HG03469 (cell line): ENCODE data around the gene FBN2.

Source experiments
- ATAC-seq: cut with Tn5 transposase; IDR thresholded peaks from one replicate; pipeline ENCODE4 v1.9.1; 2021; ENCODE audit warnings: mild to moderate bottlenecking, moderate library complexity, moderate number of reproducible peaks; ENCODE audit not compliant: unreplicated experiment

FBN2 gene

DNA sequence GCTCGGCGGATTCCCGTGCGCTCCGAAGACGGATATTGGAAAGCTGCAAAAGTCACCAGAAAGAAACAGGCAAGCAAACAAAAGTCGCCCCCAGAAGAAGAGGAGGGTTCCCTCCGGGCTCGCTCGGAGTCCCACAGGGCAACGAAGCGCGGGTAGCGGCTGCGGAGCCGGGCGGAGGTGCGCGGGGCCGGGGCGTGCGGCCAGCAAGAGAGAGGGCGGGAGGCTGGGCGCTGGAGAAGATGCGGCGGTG, at the start of gene FBN2:
FBN2 (minus strand) TSS at position 246 of the 250 bp plus-strand sequence. CDS start 642 bp downstream, outside the sequence.
- no peak for ATAC-seq

DNA sequence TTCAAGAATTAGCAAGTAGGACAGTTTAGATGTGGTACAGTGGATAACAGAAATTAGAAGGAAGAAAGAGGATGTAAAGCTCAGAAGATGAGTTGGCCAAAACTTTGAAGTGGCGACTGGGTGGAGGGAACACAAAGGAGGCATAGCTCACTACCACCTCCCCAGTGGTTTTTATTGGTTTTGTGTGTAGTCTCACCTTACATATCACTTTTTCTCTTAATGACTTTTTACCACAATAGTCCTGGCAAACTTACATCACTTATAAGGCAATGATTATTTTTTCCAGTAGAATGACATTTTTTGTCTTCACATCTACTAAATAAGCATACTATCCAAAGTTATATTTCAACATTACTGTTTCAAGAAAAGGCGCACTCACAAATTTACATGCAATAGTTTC, 49.2 kb upstream of the FBN2 start:
- ATAC-seq: no peak

DNA sequence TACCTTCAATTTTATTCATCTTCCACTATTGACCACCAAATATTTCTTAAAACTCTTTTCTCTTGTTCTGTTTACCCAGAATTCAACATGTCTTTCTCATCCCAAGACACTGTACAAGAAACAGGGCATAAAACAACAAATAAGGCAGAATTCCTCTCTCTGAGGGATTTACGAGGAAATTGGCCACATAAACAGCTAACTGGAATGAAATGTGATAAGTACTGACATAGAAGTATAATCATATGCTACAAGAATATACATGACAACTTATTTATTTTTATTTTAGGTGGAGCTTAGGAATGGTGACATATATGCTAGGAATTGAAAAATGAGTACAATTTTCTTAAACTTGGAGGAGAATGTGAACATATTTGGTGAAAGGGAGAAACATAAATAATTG, 48.8 kb upstream of the FBN2 start:
- ATAC-seq: no peak

DNA sequence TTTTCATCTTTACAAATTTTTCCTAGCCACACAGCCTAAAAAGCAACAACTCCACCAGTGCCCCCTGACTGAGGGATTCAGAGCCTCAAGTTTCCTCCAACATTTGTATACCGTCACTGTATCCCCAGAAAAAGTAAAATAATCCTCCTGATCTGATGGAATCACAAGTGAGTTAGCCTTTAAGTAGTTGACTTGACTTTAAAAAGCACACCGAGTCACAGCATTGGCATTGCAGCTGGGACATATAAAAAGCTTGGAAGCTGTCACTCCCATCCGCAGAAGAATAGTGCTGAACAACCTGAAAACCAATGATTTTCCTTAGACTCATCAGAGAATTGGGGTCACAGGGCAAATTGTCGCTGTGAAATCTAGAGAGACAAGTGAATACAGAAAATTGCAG, 41.6 kb upstream of the FBN2 start:
- ATAC-seq: no peak

DNA sequence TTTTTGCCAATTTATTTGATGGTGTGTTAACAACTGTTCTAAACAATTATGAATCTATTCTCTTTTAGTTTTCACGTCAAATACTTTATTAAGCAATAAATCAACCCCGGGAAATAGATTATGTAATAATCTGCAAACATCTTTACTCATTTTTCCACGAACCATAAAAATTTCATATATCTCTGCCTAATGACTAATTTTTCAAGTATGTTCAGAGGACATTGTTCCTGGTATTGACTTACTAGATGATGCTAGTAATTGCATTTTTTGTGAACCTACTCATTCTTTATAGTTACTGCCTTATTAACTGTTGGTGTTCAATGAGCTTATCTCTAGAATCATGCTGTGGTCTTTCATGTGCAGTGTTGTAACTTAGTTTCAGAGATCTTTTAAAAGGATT, 41.0 kb upstream of the FBN2 start:
- no peak for ATAC-seq

DNA sequence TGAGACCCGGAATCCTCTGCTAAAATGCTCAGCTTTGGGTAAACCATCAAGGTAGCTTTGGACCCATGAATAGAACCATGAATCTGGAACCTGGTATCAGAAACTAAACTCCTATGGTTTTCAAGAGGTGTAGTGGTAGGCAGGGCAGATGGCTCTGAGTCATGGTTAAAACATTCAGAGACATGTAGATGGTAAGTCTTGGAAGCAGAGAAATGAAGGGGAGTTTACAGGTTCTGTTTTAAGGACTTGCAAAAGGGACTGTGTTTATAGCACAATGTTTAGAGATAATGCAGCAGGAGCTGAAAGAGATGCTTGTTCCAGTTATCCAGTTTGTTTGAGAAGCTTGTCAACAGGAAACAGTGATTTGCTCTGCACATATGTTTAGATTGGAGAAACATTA, 36.0 kb upstream of the FBN2 start:
- no peak for ATAC-seq

DNA sequence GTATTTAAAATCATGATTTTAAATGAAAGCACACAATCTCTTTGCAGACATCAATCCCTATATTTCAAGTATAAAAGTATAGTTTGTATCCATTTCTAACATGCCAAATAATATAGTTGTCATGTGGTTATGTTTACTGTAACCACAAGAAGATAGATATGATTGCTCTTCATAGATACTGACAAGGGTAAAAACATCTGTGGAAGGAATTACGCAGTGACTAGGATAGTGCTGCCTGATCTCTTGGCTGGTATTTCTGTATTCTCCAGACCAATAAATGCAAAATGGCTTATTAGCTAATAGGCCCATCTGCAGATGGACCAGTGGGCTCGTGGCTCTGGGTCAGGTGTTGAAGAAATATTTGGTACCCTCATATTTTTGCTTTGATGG, 34.9 kb upstream of the FBN2 start:
- ATAC-seq: no peak

DNA sequence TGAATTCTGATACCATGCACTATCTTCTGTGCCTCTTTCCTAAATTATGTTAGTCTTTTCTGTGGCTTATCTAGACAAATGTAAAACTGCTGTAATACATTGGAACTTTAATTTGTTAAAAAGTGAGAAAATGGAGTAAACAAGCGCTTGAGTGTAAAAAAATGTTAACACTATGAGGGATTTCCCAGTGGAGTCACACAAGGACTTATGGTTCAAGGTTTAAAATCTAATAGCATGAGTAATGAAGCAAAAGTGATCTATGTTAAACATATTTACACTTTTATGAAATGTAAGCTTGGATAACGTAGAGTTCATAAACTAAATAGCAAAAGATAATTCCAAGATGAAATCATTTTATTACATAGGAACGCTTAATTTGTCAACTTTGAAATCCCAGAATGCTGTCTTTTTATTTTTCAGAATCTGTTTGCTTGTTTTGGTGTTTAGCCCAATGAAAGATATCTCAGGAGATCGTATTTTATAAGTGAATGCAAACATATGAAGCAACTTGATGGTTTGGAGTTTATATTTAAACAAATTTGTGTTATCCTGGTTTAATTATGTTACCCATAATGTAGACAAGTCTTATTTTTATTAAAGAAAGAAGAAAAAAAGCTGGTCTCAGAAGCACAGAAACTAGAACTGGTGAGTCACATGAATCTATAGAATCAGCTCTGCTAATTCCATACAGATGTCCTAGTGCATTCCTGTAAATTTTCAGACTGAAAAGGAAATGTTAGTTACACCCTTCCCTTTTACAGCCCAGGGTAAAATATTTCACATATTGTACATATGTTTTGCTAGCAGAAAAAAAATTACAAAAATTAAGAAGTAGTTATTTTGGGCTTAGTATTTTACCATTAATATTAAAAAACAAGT, 34.2 kb upstream of the FBN2 start:
- ATAC-seq: no peak

DNA sequence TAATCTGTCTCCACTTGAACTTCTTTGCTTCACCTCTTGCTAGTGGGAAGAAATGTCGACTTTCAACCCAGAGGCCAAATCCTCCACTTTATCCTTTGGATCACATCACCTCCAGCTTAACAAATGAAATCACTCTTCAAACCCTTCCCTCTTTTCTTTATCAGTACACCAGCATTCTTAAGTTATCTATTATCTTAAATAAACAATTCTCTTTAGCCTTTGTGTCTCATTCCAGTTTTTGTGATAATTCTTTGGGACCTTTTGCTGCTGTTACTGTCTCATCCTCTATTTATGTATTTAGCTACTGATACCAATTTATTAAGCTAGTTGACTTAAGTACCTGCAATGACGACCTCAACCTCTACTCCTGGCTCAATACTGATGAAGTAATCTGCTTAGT, 28.1 kb upstream of the FBN2 start:
- no peak for ATAC-seq

DNA sequence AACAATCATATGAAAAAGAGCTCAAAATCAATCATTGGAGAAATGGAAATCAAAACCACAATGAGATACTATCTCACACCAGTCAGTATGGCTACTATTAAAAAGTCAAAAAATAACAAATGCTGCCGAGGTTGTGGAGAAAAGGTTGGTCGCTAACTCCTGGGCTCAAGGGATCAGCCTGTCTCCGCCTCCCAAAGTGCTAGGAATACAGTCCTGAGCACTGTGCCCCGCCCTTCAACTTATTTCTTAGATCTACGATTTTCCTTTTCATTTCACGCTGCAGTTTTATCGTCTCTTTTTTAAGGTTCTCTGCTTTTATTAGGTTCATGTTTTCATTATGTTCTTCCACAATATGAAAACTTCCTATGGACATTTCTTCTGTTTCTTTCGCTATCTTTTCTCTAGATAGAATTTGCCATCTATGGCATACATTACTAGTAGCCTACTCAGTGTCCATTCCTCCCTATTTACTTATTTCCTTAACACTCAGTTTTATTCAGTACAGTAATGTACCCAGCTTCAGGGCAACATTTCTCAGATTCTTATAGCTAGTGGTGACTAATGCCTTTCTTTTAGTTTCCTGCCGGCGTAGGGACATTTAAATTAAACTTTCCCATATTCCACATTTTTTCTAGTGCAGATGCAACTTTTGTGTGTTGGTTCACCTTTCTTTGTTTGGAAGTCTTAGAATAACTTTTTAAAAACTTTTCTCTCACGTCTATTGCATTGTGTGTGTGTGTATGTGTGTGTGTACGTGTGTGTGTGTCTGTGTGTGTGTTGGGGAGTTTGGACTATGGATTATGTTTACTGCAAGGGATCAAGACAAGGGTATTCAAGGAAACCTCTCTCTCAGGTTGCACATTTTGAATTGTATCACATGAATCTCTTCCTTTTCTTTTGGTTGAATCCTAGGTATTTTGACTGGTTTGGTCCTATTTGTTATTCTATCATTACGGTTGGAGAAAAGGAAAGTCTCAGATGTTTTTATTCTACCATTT, 21.6 kb upstream of the FBN2 start:
- no peak for ATAC-seq

DNA sequence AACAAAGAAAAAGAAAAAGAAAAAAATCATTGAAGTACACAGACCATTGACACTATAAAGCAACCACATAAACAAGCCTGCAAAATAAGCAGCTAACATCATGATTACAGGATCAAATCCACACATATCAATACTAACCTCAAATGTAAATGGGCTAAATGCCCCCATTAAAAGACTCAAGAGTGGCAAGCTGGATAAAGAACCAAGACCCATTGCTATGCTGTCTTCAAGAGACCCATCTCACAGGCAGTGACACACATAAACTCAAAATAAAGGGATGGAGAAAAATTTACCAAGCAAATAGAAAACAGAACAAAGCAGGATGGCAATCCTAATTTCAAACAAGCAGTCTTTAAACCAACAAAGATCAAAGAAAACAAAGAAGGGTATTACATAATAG, 15.7 kb upstream of the FBN2 start:
- ATAC-seq: no peak

DNA sequence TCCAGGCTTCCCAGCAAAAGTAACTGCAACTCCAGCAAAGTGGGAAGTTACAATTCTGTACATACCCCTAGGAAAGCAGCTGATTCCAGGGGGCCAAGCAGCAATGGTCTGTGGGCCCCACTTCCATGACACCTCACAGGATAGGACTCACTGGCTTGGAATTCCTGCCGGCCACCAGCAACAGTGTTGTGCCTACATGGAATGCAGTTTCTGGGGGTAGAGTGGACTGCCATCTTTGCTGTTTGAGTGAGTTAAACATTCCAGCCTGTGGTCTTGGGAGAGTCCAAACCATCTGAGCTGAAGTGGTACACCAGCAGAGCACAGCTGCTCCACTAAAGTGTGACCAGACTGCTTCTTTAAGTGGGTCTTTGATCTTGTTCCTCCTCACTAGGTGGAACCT, 13.4 kb upstream of the FBN2 start:
- no peak for ATAC-seq

DNA sequence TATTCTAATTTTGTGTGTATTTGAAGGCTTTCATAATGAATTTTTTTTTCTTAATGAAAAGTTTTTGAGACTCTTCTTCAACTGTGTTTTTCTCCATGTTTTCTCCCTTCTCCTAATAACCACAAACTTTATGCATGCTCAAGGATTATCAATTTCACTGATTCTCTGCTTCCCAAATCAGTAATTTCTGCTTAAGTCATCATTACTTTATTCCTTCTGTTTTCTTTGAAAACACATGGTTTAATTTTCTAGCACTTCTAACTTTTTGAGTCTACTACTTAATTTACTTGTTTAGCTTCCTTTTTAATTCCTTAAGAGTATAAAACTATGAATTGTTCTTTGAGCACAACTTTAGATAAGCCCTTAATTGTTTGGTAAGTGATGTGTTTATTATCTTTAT, 11.5 kb upstream of the FBN2 start:
- ATAC-seq: no peak

DNA sequence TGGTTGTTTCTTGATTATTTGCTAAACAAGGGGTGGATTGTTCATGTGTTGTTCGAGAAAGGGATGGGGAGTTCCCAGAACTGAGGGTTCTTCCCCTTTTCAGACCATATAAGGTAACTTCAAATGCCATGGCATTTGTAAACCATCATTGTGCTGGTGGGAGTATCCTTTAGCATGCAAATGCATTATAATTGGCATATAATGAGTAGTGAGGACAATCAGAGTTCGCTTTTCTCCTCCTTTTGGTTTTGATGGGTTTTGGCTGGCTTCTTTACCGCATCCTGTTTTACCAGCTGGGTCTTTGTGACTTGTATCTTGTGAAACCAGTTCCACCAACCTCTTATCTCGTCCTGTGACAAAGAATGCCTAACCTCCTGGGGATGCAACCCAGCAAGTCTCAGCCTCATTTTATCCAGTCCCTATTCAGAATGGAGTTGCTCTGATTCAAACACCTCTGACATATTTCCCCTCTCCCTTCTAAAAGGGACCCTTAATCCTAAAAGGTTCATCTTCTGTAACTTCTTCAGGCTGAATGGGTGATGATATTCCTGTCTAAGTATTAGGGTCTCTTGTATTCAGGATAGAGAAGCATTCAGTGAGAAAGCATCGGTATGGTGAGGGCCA, 8.7 kb upstream of the FBN2 start:
- no peak for ATAC-seq

DNA sequence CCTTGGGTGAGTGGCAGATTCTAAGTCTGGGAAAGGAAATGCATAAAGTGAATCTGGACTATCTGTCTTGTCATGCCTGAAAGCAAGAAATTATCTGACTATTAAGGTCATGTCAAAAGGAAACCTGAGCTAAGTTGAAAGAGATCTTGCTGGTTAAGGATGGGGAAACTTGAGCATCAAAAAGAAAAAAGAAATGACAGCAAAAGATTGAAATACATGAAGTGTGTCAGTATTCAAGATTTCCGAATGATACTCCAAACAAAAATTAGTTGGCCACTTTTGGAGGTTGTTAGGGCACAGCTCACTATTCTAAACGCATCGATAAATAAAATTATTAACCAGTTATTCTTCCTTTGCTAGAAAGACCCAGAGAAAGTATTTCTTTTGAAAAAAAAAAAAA, 3.3 kb upstream of the FBN2 start:
- ATAC-seq: no peak

DNA sequence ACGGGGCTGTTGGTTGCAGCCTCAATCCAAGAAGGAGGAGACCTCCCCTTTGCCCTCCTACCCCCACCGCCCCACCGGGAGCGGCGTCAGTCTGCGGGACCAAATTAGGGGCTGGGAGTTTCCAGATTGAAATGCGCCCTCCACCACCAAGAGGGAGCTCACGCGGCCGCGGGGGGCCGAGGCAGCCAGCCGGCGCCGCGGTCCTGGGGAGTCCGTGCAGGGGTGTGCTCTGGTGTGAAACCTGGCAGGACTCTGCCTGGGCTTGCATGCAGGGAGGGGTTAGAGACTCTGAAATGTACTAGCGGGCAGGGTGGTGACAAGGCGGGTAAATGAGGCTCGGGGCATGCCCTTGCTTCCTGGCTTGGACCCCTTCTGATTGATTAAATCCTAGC, 989 bp upstream of the FBN2 start:
- no peak for ATAC-seq

DNA sequence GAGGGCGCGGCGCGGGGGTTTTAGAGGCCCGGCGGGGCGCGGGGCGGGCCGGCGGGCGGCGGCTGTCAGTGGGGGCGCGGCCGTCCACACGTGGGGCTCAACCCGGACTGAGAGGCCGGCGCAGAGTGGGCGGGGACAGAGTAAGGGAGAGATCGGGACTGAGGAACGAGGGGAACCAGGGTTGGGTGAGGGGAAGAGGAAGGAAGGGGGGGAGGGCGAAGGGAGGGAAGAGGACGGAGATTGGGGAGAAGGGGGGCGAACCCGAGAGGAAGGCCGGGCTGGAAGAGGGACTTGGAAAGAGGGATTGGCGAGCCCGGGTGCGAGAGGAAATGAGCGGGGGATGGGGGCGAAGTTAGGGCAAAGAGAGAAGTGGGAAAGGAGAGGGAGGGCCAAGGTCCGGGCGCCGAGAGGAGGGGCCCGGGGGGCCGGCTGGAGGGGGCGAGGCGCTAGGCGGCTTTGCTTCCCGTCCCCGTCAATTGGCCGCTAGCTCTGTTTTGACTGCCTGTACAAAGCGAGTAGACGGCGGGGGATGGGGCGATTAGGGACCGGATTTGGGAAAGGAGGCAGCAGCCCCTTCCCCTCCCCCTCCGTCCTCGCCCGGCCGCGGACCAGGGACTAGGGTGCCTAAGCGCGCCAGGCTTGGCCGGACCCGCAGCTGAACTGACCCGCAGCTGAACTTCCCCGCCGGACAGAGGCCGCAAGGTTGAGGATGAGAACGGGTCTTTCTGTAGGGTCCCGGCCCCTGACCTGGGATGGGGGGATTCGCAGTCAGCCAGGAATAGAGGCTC, 399 bp upstream of the FBN2 start:
- no peak for ATAC-seq

DNA sequence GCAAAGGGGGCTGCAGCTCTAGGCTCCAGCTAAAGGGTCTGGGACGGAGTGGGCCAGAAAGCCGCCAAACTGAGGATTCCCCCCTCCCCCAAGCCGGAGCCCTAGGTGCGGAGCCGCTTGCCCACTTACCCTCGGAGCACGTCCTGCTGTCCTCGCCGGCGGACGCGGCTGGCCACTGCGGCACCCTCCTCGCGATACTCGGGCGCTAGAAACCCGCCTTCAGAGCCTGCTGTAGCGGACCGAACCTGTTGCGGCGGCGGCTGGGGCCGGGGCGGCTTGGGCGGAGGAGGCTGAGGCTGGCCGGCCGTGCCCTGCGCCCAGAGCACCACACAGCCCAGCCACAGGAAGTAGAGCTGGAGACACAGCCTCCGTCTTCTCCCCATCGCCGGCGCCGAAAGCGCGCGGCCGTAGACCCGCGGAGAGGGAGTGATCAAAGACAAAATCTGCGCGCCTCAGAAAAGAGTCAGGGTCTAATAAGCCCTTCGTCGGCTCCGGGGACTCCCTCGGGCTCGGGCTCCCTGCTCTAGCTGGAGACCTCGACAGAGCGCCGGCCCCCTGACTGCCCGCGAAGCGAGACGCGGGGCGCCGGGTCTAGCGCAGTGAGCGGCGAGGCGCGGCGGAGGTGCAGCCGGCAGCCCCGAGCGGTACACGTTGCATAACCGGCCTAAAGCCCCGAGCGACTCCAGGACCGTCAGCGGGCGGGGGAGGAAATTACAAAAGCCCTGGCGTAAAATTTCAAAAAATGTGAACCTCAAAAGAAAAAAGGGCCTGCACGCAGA, 635 bp downstream of the FBN2 start:
- ATAC-seq: no peak

DNA sequence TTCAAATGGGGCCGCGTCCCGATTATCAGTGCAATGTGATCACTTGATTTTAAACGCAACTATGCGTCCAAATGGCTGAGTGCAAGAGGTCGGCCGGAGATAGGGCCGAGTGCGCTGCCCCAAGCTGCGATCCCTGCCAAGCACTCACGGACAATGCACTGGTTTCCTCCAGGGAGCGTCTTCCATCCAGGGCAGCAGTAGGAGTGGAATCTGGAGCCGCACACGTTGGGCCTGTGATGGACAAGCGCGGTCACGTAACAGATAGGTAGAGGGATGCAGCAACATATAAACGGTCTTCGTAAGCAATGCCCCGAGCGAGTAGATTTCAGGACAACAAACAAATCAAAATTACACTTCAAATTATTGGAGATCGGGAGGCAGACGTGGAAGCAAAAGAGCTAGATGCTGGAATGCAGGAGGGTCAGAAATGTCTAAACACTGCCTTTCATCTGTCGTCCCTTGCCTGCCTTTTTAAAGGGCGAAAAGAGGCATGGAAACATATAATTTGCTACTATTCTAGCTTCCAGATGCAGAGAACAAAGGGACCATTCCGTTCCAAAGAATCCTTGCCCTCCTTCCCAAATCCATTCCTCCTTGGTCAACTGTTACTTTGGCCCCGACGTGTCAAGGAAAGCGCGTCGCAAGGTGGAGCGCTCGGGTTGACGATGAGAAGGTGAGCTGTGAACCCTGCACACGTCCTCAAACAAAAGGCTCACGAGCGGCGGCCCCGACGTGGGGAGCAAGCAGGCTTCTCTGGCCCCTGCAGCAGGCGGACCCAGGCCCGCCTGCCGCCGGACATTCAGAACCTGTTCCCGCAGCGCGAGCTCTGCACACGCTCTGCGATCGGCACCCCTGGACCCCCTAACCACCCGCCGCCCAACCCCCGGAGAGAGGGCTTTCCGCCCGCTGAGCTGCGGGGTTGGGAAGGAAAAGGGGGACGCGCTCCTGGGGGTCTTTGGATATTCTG, 1.5 kb downstream of the FBN2 start:
- ATAC-seq: no peak
